ENCODE results near the gene LHFPL5. TPM values are rescaled to one million over a fixed set of nuclear protein-coding genes. Genes with fewer than 3 reads are reported as not detected.

The LHFPL5 gene
- total and polyA plus RNA-seq, 2 experiments from 2014 or later, result not detected

- H3K27ac ChIP-seq (ENCODE audit: low read depth), result no peak overlapping the region
- peaks cover 36% of the 10 kb centered on the region for H3K36me3 ChIP-seq (ENCODE audit: insufficient read depth)
- peaks cover 23% of the 10 kb centered on the region for H3K79me2 ChIP-seq (replicated peaks; ENCODE audit: insufficient read depth)
- H2AFZ ChIP-seq, result no peak overlapping the region
- H3K4me3 Mint-ChIP-seq, result no peak overlapping the region
- H3K4me3 ChIP-seq, result no peak overlapping the region
- H3K4me1 Mint-ChIP-seq, result peaks cover 18% of the 10 kb centered on the region
- no peaks in the 10 kb centered on the region for H3K9me2 ChIP-seq (ENCODE audit: insufficient read depth)
- no peak overlapping the region for H3K27ac Mint-ChIP-seq
- no peaks in the 10 kb centered on the region for H3K27me3 ChIP-seq (ENCODE audit: insufficient read depth)
- ATAC-seq, result no peak
- no peaks in the 10 kb centered on the region for H4K20me1 ChIP-seq (replicated peaks; ENCODE audit: insufficient read depth)
- H3K27me3 Mint-ChIP-seq (ENCODE audit: insufficient read depth, low read depth, poor library complexity), result peaks cover 2% of the 10 kb centered on the region
- H3K4me2 ChIP-seq, result no peak overlapping the region
- DNase-seq (ENCODE audit: low spot score), result no peak
- TF ChIP-seq EZH2 (IDR thresholded peaks at IDR 0.05; ENCODE audit: low read depth, unreplicated experiment) (no peak), REST (IDR thresholded peaks at IDR 0.05; ENCODE audit: unreplicated experiment) (no peak), NANOG (IDR thresholded peaks at IDR 0.05; ENCODE audit: borderline replicate concordance) (no peak), STAT1 (IDR thresholded peaks at IDR 0.05; ENCODE audit: unreplicated experiment) (no peak), CTCF (conservative IDR thresholded peaks at IDR 0.05; ENCODE audit: low read depth in 2 of 2) (no peak), ZNF114 (CRISPR knock-in tag; IDR thresholded peaks at IDR 0.05) (no peak), CREB1 (CRISPR knock-in tag; IDR thresholded peaks at IDR 0.05; ENCODE audit: low read depth) (no peak), ZNF462 (CRISPR knock-in tag; IDR thresholded peaks at IDR 0.05) (no peak)
- H3K36me3 Mint-ChIP-seq (ENCODE audit: low read depth), result peaks cover 82% of the 10 kb centered on the region
- no peaks in the 10 kb centered on the region for H3F3A ChIP-seq (replicated peaks; ENCODE audit: low read depth)
- peaks cover 10% of the 10 kb centered on the region; the same call in 1 of the 2 replicates for H3K4me1 ChIP-seq (ENCODE audit: insufficient read depth)
- no peaks in the 10 kb centered on the region for H3K9me3 Mint-ChIP-seq
These were observed 54.2 kb downstream of the LHFPL5 start for GRCh38 chr6:35859367-35859766.
